Measurements from ENCODE around the gene PALS1.
A peak's percentile ranks its signal among the peaks of the same experiment; 100 is the strongest.

DNA sequence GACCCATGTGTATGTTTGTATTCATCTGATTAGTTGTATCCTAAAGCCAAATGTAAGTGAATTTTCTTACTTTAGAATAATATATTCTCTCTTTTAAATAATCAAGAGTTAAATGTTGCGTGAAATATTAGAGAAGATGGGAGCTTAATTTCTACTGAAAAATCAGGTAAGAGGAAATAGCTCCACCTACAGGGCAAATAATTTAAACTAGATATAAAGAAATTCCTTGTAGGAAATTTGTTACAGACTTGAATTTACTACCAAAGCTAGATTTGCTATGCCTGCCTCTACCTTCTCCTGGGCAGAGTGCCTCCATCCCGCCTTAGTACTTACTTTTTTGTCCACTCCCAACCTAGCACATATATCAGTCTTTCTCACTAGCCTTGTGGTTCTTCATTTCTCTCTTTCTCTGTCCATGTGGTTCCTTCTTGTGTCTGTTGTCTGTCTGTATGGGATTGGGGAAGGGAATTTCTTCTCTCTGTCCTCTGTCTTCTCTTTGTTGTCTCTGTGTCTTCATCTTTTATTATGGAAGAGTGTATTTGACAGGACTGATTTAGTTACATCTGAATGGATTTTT lies 44.7 kb downstream of the PALS1 start:
- no peak for TF ChIP-seq POLR2A (IDR thresholded peaks at IDR 0.05)
- TF ChIP-seq, protein P1, sequence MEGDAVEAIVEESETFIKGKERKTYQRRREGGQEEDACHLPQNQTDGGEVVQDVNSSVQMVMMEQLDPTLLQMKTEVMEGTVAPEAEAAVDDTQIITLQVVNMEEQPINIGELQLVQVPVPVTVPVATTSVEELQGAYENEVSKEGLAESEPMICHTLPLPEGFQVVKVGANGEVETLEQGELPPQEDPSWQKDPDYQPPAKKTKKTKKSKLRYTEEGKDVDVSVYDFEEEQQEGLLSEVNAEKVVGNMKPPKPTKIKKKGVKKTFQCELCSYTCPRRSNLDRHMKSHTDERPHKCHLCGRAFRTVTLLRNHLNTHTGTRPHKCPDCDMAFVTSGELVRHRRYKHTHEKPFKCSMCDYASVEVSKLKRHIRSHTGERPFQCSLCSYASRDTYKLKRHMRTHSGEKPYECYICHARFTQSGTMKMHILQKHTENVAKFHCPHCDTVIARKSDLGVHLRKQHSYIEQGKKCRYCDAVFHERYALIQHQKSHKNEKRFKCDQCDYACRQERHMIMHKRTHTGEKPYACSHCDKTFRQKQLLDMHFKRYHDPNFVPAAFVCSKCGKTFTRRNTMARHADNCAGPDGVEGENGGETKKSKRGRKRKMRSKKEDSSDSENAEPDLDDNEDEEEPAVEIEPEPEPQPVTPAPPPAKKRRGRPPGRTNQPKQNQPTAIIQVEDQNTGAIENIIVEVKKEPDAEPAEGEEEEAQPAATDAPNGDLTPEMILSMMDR (IDR thresholded peaks at IDR 0.05 in 4 of 5, conservative IDR thresholded peaks at IDR 0.05 in 1 of 5) = peak; percentile 37 to 69 (median 53)
